ENCODE measurements around the gene YIPF5.

DNA sequence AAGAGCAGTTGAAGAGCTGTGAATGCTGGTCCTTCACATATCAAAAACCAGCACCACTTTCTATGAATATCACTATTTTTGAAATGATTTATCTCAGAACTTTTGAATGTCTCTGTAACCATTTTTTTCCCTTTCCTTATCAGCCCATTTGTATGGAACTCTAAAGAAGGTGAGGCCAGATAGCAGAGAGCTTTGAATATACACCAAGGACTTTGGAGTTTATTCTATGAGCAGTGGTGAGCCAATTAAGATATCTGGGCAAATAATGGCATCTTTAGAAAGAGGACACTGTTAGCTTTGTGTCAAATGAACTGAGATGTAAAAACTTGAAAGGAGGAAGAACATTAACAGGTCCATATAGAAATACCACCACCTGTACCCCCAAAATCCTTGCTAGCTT lies 22.2 kb upstream of the YIPF5 start:
- TF ChIP-seq, protein P1, sequence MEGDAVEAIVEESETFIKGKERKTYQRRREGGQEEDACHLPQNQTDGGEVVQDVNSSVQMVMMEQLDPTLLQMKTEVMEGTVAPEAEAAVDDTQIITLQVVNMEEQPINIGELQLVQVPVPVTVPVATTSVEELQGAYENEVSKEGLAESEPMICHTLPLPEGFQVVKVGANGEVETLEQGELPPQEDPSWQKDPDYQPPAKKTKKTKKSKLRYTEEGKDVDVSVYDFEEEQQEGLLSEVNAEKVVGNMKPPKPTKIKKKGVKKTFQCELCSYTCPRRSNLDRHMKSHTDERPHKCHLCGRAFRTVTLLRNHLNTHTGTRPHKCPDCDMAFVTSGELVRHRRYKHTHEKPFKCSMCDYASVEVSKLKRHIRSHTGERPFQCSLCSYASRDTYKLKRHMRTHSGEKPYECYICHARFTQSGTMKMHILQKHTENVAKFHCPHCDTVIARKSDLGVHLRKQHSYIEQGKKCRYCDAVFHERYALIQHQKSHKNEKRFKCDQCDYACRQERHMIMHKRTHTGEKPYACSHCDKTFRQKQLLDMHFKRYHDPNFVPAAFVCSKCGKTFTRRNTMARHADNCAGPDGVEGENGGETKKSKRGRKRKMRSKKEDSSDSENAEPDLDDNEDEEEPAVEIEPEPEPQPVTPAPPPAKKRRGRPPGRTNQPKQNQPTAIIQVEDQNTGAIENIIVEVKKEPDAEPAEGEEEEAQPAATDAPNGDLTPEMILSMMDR (optimal IDR thresholded peaks at IDR 0.05 in 1 of 3, IDR thresholded peaks at IDR 0.05 in 1 of 3, conservative IDR thresholded peaks at IDR 0.05 in 1 of 3; ENCODE audit: extremely low read depth in 1 of 3, insufficient read depth in 2 of 3, low read length in 3 of 3), result no peak
- no peak for TF ChIP-seq EZH2 (IDR thresholded peaks at IDR 0.05; ENCODE audit: low read length)

All from keratinocyte (primary cell).